ENCODE results near the gene ANTXR2.

Gene ANTXR2

GRCh38 chr4:79882806-79883205, 190.2 kb downstream of the ANTXR2 start:
- TF ChIP-seq CTCF (IDR thresholded peaks at IDR 0.05; ENCODE audit: low read depth, low read length) (no peak), MYC (IDR thresholded peaks at IDR 0.05; ENCODE audit: low read depth, low read length) (no peak), MAX (IDR thresholded peaks at IDR 0.05; ENCODE audit: low read depth, low read length) (no peak), POLR2A (IDR thresholded peaks at IDR 0.05; ENCODE audit: extremely low read depth, insufficient read length) (no peak)
- H3K4me3 ChIP-seq (ENCODE audit: low read depth, low read length): no peak overlapping the region
- no peak for DNase-seq (ENCODE audit: low read depth)

GRCh38 chr4:79881407-79881806, 191.6 kb downstream of the ANTXR2 start:
- no peak for DNase-seq (ENCODE audit: low read depth)
- no peak overlapping the region for H3K4me3 ChIP-seq (ENCODE audit: low read depth, low read length)
- no peak for TF ChIP-seq MAX (IDR thresholded peaks at IDR 0.05; ENCODE audit: low read depth, low read length)
- no peak for TF ChIP-seq POLR2A (IDR thresholded peaks at IDR 0.05; ENCODE audit: extremely low read depth, insufficient read length)
- no peak for TF ChIP-seq CTCF (IDR thresholded peaks at IDR 0.05; ENCODE audit: low read depth, low read length)
- TF ChIP-seq MYC (IDR thresholded peaks at IDR 0.05; ENCODE audit: low read depth, low read length): no peak

- TF ChIP-seq MAX (IDR thresholded peaks at IDR 0.05; ENCODE audit: low read depth, low read length) (no peak), CTCF (IDR thresholded peaks at IDR 0.05; ENCODE audit: low read depth, low read length) (no peak), MYC (IDR thresholded peaks at IDR 0.05; ENCODE audit: low read depth, low read length) (no peak)
- DNase-seq (ENCODE audit: low read depth): no peak
- no peak overlapping the region for H3K4me3 ChIP-seq (ENCODE audit: low read depth, low read length)
These were observed 195.5 kb downstream of the ANTXR2 start for GRCh38 chr4:79877511-79877910.

- no peak overlapping the region for H3K4me3 ChIP-seq (ENCODE audit: low read depth, low read length)
- TF ChIP-seq MAX (IDR thresholded peaks at IDR 0.05; ENCODE audit: low read depth, low read length) (no peak), POLR2A (IDR thresholded peaks at IDR 0.05; ENCODE audit: extremely low read depth, insufficient read length) (no peak), MYC (IDR thresholded peaks at IDR 0.05; ENCODE audit: low read depth, low read length) (no peak), CTCF (IDR thresholded peaks at IDR 0.05; ENCODE audit: low read depth, low read length) (no peak)
- no peak for DNase-seq (ENCODE audit: low read depth)
These were observed 197.6 kb downstream of the ANTXR2 start for GRCh38 chr4:79875344-79875899.

- H3K4me3 ChIP-seq (ENCODE audit: low read depth, low read length): no peak overlapping the region
- TF ChIP-seq POLR2A (IDR thresholded peaks at IDR 0.05; ENCODE audit: extremely low read depth, insufficient read length): no peak
- no peak for TF ChIP-seq CTCF (IDR thresholded peaks at IDR 0.05; ENCODE audit: low read depth, low read length)
- no peak for TF ChIP-seq MYC (IDR thresholded peaks at IDR 0.05; ENCODE audit: low read depth, low read length)
- no peak for TF ChIP-seq MAX (IDR thresholded peaks at IDR 0.05; ENCODE audit: low read depth, low read length)
- DNase-seq (ENCODE audit: low read depth): no peak
These were observed 198.8 kb downstream of the ANTXR2 start for GRCh38 chr4:79874197-79874596.
